GM23338 (cell line): ENCODE data around the gene SLC6A11. TPM values are rescaled to one million over a fixed set of nuclear protein-coding genes. Genes with fewer than 3 reads are reported as not detected.

Experiments used
- ATAC-seq: fragments of 200-7000 bp; cut with Tn5 transposase; 3 replicates; pipeline ENCODE4 v1.9.1; 2020
- DNase-seq: peaks from one replicate; pipeline ENCODE4 v3.0.0-alpha.2; 2015; ENCODE audit warnings: low spot score
- H2AFZ ChIP-seq: fragments of 200-600 bp; sonication (generic); 2 replicates; pipeline ENCODE4 v1.8.0; 2016; ENCODE audit warnings: antibody characterized with exemption, mild to moderate bottlenecking, moderate library complexity
- H3F3A ChIP-seq: fragments of 200-600 bp; sonication (generic); replicated peaks from 2 replicates; pipeline ENCODE4 v1.8.0; 2017; ENCODE audit warnings: antibody characterized with exemption, mixed run types, low read depth
- H3K27ac ChIP-seq: fragments of 200-600 bp; sonication (generic); 2 replicates; pipeline ENCODE4 v1.6.1; 2016; ENCODE audit warnings: low read depth
- H3K27me3 ChIP-seq: fragments of 200-600 bp; sonication (generic); 2 replicates; pipeline ENCODE4 v1.8.0; 2016; ENCODE audit warnings: mild to moderate bottlenecking, mixed run types, moderate library complexity; ENCODE audit not compliant: insufficient read depth
- H3K36me3 ChIP-seq: fragments of 200-600 bp; sonication (generic); 2 replicates; pipeline ENCODE4 v1.8.0; 2016; ENCODE audit warnings: mild to moderate bottlenecking; ENCODE audit not compliant: insufficient read depth
- H3K4me1 ChIP-seq: fragments of 200-600 bp; sonication (generic); 2 replicates; pipeline ENCODE4 v1.8.0; 2016; ENCODE audit warnings: mild to moderate bottlenecking, moderate library complexity; ENCODE audit not compliant: insufficient read depth
- H3K4me2 ChIP-seq: fragments of 200-600 bp; sonication (generic); 2 replicates; pipeline ENCODE4 v1.7.1; 2017; ENCODE audit warnings: mixed run types
- H3K4me3 ChIP-seq: fragments of 200-600 bp; sonication (generic); 2 replicates; pipeline ENCODE4 v1.6.1; 2016; ENCODE audit warnings: mixed run types
- H3K79me2 ChIP-seq: fragments of 200-600 bp; sonication (generic); replicated peaks from 2 replicates; pipeline ENCODE4 v1.8.0; 2017; ENCODE audit warnings: mild to moderate bottlenecking; ENCODE audit not compliant: insufficient read depth
- H3K9me2 ChIP-seq: fragments of 200-600 bp; sonication (generic); 2 replicates; pipeline ENCODE4 v1.8.0; 2017; ENCODE audit not compliant: insufficient read depth
- H4K20me1 ChIP-seq: fragments of 200-600 bp; sonication (generic); replicated peaks from 2 replicates; pipeline ENCODE4 v1.8.0; 2017; ENCODE audit warnings: mild to moderate bottlenecking; ENCODE audit not compliant: insufficient read depth
- H3K27ac Mint-ChIP-seq: 2 replicates; pipeline ENCODE4 v1.8.0; 2020; ENCODE audit warnings: inconsistent platforms, mild to moderate bottlenecking, moderate library complexity, mixed read lengths
- H3K27me3 Mint-ChIP-seq: 3 replicates; pipeline ENCODE4 v1.8.0; 2022; ENCODE audit warnings: low read depth, mild to moderate bottlenecking, moderate library complexity, mixed read lengths, inconsistent platforms; ENCODE audit not compliant: insufficient read depth, poor library complexity
- H3K36me3 Mint-ChIP-seq: 3 replicates; pipeline ENCODE4 v1.8.0; 2021; ENCODE audit warnings: low read depth, mild to moderate bottlenecking, inconsistent platforms, moderate library complexity, mixed read lengths
- H3K4me1 Mint-ChIP-seq: 3 replicates; pipeline ENCODE4 v1.8.0; 2020; ENCODE audit warnings: mild to moderate bottlenecking, inconsistent platforms, mixed read lengths
- H3K4me3 Mint-ChIP-seq: 3 replicates; pipeline ENCODE4 v1.8.0; 2021; ENCODE audit warnings: moderate library complexity, mild to moderate bottlenecking, inconsistent platforms, mixed read lengths
- H3K9me3 Mint-ChIP-seq: 3 replicates; pipeline ENCODE4 v1.8.0; 2020; ENCODE audit warnings: moderate library complexity, mild to moderate bottlenecking, inconsistent platforms, mixed read lengths
- CREB1 ChIP-seq: fragments of 250-450 bp; sonication (Bioruptor Pico); IDR thresholded peaks from 2 replicates; pipeline ENCODE4 v1.5.0; 2020; ENCODE audit warnings: low read depth, mild to moderate bottlenecking, moderate library complexity
- EZH2 ChIP-seq: fragments of 200-600 bp; sonication (generic); IDR thresholded peaks from one replicate; pipeline ENCODE4 v1.8.0; 2017; ENCODE audit warnings: antibody characterized with exemption, mild to moderate bottlenecking, low read depth; ENCODE audit not compliant: unreplicated experiment
- EZH2phosphoT487 ChIP-seq: fragments of 200-600 bp; sonication (generic); IDR thresholded peaks from one replicate; pipeline ENCODE4 v1.8.1; 2018; ENCODE audit warnings: antibody characterized with exemption; ENCODE audit not compliant: unreplicated experiment
- JUNB ChIP-seq: IDR thresholded peaks from one replicate; pipeline ENCODE4 v1.6.1; 2016; ENCODE audit warnings: antibody characterized with exemption; ENCODE audit not compliant: unreplicated experiment
- POLR2AphosphoS5 ChIP-seq: IDR thresholded peaks from 2 replicates; pipeline ENCODE4 v1.6.1; 2016; ENCODE audit warnings: antibody characterized with exemption, low read depth
- ZNF114 ChIP-seq: fragments of 250-450 bp; sonication (Bioruptor Pico); IDR thresholded peaks from 2 replicates; pipeline ENCODE4 v1.5.0; 2020; ENCODE audit warnings: mild to moderate bottlenecking, moderate library complexity
- ZNF331 ChIP-seq: fragments of 250-450 bp; sonication (Bioruptor Pico); IDR thresholded peaks from 2 replicates; pipeline ENCODE4 v1.5.0; 2020; ENCODE audit warnings: low read depth, mild to moderate bottlenecking, moderate library complexity
- polyA plus RNA-seq: library from polyadenylated mRNA; unstranded; fragments of >200 nt; fragmentation: Nextera tagmentation; extraction: Ambion mirVana; gene quantifications from 2 replicates; pipeline ENCODE4 v1.2.1, GENCODE V29; 2016
- total RNA-seq: library from RNA; depleted of rRNA; stranded (reverse); fragments of >200 nt; shearing (Covaris generic); gene quantifications from 2 replicates; pipeline ENCODE4 v1.2.3, GENCODE V29; 2014
- TF ChIP-seq, protein P1 (sequence below), 2 experiments: fragments of 200-600 bp in 1 of 2; sonication (generic) in 1 of 2; conservative IDR thresholded peaks; 2 replicates each; pipeline versions ENCODE4 v1.5.1 to v1.6.1; 2016 to 2017; ENCODE audit warnings: antibody characterized with exemption in 2 of 2, low read depth in 2 of 2, mild to moderate bottlenecking in 2 of 2, moderate library complexity in 1 of 2
- TF ChIP-seq, protein P2 (sequence below): IDR thresholded peaks from 2 replicates; pipeline ENCODE4 v1.6.1; 2016; ENCODE audit warnings: antibody characterized with exemption
- TF ChIP-seq, protein P3 (sequence below): IDR thresholded peaks from one replicate; pipeline ENCODE4 v1.6.1; 2018; ENCODE audit warnings: antibody characterized with exemption; ENCODE audit not compliant: unreplicated experiment

SLC6A11 gene
- total and polyA plus RNA-seq, 2 experiments from 2014 or later: 0.47 to 1.1 TPM

DNA sequence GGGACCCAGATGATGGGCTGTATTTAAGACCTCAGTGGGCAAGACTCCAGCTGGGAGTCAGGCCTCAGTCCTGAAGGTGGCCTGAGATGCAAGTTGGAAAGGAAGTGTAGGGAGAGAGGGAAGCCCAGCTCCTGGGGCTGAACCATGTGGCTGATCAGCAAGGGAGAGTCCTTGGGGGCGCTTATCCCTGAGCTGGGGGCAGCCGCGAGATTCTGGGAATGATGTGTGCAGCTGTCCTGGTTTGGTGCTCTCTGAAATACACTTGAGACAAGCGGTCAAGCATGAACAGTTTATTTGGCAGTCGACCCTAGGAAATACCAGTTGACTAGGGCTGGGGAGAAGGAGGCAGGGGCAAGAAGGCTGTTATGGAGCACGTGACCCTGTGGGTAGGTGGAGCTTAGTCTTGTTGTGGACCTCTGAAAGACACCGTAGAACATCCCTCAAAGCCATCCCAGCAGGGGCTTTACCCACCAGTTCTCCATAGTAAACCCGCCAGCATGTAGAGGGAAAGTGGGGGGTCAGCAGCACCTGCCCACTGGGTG is 41.8 kb upstream of the SLC6A11 start (continued):
- TF ChIP-seq ZNF114 (CRISPR knock-in tag): no peak
- TF ChIP-seq, protein P1, sequence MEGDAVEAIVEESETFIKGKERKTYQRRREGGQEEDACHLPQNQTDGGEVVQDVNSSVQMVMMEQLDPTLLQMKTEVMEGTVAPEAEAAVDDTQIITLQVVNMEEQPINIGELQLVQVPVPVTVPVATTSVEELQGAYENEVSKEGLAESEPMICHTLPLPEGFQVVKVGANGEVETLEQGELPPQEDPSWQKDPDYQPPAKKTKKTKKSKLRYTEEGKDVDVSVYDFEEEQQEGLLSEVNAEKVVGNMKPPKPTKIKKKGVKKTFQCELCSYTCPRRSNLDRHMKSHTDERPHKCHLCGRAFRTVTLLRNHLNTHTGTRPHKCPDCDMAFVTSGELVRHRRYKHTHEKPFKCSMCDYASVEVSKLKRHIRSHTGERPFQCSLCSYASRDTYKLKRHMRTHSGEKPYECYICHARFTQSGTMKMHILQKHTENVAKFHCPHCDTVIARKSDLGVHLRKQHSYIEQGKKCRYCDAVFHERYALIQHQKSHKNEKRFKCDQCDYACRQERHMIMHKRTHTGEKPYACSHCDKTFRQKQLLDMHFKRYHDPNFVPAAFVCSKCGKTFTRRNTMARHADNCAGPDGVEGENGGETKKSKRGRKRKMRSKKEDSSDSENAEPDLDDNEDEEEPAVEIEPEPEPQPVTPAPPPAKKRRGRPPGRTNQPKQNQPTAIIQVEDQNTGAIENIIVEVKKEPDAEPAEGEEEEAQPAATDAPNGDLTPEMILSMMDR (conservative IDR thresholded peaks at IDR 0.05; ENCODE audit: low read depth in 2 of 2): no peak
- TF ChIP-seq, protein P2, sequence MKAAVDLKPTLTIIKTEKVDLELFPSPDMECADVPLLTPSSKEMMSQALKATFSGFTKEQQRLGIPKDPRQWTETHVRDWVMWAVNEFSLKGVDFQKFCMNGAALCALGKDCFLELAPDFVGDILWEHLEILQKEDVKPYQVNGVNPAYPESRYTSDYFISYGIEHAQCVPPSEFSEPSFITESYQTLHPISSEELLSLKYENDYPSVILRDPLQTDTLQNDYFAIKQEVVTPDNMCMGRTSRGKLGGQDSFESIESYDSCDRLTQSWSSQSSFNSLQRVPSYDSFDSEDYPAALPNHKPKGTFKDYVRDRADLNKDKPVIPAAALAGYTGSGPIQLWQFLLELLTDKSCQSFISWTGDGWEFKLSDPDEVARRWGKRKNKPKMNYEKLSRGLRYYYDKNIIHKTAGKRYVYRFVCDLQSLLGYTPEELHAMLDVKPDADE: no peak
- no peak for TF ChIP-seq CREB1 (CRISPR knock-in tag)
- TF ChIP-seq EZH2: no peak
- no peak for TF ChIP-seq ZNF331 (CRISPR knock-in tag)
- no peak for TF ChIP-seq EZH2phosphoT487
- no peak for TF ChIP-seq POLR2AphosphoS5

DNA sequence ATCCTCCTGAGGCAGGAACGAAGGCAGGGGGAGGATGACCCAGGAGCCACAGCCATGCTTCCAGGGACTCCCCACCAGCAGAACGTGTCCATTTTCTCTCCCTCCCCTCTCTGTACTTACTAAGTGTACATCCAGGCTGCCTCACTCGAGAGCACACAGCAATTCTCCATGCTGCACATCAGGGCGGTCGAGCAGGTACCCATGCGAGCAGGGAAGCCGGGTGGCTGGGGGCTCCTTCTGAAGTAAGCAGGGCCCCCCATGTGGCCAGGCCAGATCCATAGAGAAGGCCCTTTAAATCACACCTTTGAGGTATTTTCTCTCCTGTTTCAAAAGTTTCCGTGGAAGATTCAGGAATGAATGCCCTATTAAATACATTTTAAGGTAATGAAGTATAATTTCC is 41.2 kb upstream of the SLC6A11 start:
- Mint-ChIP-seq H3K9me3 (no peaks in the 10 kb centered on the region), H3K4me3 (no peak overlapping the region), H3K27ac (no peak overlapping the region), H3K27me3 (peaks cover 8% of the 10 kb centered on the region), H3K4me1 (0 out of 3 replicates have a peak, but pooled peaks cover 2% of the 10 kb centered on the region), H3K36me3 (no peaks in the 10 kb centered on the region)
- Histone ChIP-seq H3F3A (no peaks in the 10 kb centered on the region), H4K20me1 (no peaks in the 10 kb centered on the region), H3K4me2 (no peak overlapping the region), H3K36me3 (no peaks in the 10 kb centered on the region), H3K79me2 (no peaks in the 10 kb centered on the region), H3K27ac (no peak overlapping the region), H3K9me2 (no peaks in the 10 kb centered on the region), H3K4me1 (no peaks in the 10 kb centered on the region), H3K4me3 (no peak overlapping the region), H3K27me3 (no peaks in the 10 kb centered on the region), H2AFZ (no peak overlapping the region)
- DNase-seq (no peak), ATAC-seq (no peak)
- no peak for TF ChIP-seq EZH2phosphoT487
- TF ChIP-seq, protein P1 (conservative IDR thresholded peaks at IDR 0.05; ENCODE audit: low read depth in 2 of 2): no peak
- no peak for TF ChIP-seq POLR2AphosphoS5
- no peak for TF ChIP-seq EZH2
- TF ChIP-seq, protein P3, sequence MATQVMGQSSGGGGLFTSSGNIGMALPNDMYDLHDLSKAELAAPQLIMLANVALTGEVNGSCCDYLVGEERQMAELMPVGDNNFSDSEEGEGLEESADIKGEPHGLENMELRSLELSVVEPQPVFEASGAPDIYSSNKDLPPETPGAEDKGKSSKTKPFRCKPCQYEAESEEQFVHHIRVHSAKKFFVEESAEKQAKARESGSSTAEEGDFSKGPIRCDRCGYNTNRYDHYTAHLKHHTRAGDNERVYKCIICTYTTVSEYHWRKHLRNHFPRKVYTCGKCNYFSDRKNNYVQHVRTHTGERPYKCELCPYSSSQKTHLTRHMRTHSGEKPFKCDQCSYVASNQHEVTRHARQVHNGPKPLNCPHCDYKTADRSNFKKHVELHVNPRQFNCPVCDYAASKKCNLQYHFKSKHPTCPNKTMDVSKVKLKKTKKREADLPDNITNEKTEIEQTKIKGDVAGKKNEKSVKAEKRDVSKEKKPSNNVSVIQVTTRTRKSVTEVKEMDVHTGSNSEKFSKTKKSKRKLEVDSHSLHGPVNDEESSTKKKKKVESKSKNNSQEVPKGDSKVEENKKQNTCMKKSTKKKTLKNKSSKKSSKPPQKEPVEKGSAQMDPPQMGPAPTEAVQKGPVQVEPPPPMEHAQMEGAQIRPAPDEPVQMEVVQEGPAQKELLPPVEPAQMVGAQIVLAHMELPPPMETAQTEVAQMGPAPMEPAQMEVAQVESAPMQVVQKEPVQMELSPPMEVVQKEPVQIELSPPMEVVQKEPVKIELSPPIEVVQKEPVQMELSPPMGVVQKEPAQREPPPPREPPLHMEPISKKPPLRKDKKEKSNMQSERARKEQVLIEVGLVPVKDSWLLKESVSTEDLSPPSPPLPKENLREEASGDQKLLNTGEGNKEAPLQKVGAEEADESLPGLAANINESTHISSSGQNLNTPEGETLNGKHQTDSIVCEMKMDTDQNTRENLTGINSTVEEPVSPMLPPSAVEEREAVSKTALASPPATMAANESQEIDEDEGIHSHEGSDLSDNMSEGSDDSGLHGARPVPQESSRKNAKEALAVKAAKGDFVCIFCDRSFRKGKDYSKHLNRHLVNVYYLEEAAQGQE: no peak
- TF ChIP-seq, protein P2: no peak
- no peak for TF ChIP-seq JUNB
